CD4-positive, alpha-beta T cell (primary cell): ENCODE data around the gene HSCB. TPM values are rescaled to one million over a fixed set of nuclear protein-coding genes. Genes with fewer than 3 reads are reported as not detected.

Experiments used
- ATAC-seq: fragments of 200-7000 bp; cut with Tn5 transposase; one replicate; pipeline ENCODE4 v1.10.0; 2022; ENCODE audit warnings: mild to moderate bottlenecking; ENCODE audit not compliant: poor library complexity
- CTCF ChIA-PET: fragments of 350-600 bp; sonication (Branson Sonifier 250); formaldehyde crosslinking; loops from one replicate; lab custom pipeline; 2021; ENCODE audit warnings: antibody characterized with exemption, inconsistent platforms; lab: Charles Lee
- POLR2A ChIA-PET: fragments of 350-600 bp; sonication (Branson Sonifier 250); formaldehyde crosslinking; loops from one replicate; lab custom pipeline; 2021; ENCODE audit warnings: antibody characterized with exemption, inconsistent platforms; lab: Charles Lee
- DNase-seq, 14 experiments: peaks; one replicate each; pipeline ENCODE4 v3.0.0-alpha.2; 2013 to 2020; ENCODE audit warnings: mixed read lengths in 2 of 14
- H3K27ac ChIP-seq, 2 donors: one replicate each; pipeline versions ENCODE4 v1.5.1 to v1.7.0; 2013; ENCODE audit warnings: low read length in 2 of 2, low read depth in 1 of 2, mild to moderate bottlenecking in 1 of 2
- H3K27me3 ChIP-seq, 2 experiments: 1 replicate in 1 of 2; 2 replicates in 1 of 2; pipeline versions ENCODE4 v1.6.1 to v1.7.0; 2013; ENCODE audit warnings: low read length in 2 of 2, control low read depth in 1 of 2, mild to moderate bottlenecking in 1 of 2, moderate library complexity in 1 of 2; ENCODE audit not compliant: insufficient read depth in 2 of 2, control insufficient read depth in 1 of 2
- H3K36me3 ChIP-seq: one replicate; pipeline ENCODE4 v1.6.1; 2013; ENCODE audit warnings: low read length, control low read depth; ENCODE audit not compliant: insufficient read depth
- H3K4me1 ChIP-seq: one replicate; pipeline ENCODE4 v1.6.1; 2013; ENCODE audit warnings: low read length, control low read depth; ENCODE audit not compliant: insufficient read depth
- H3K4me3 ChIP-seq: one replicate; pipeline ENCODE4 v1.5.1; 2013; ENCODE audit warnings: mild to moderate bottlenecking, low read length, moderate library complexity
- H3K9me3 ChIP-seq, 2 experiments: 1 replicate in 1 of 2; 2 replicates in 1 of 2; pipeline versions ENCODE4 v1.6.1 to v1.7.0; 2013; ENCODE audit warnings: low read length in 2 of 2, mild to moderate bottlenecking in 2 of 2, control low read depth in 1 of 2, moderate library complexity in 1 of 2; ENCODE audit not compliant: control insufficient read depth in 1 of 2, insufficient read depth in 1 of 2
- H3K27ac Mint-ChIP-seq: one replicate; pipeline ENCODE4 v1.8.0; 2020; ENCODE audit warnings: mixed read lengths
- H3K27me3 Mint-ChIP-seq: one replicate; pipeline ENCODE4 v1.8.0; 2021; ENCODE audit warnings: mixed read lengths
- H3K36me3 Mint-ChIP-seq: one replicate; pipeline ENCODE4 v1.8.0; 2021; ENCODE audit warnings: low read depth, mixed read lengths
- H3K4me1 Mint-ChIP-seq: one replicate; pipeline ENCODE4 v1.8.0; 2021; ENCODE audit warnings: low read depth, mixed read lengths
- H3K4me3 Mint-ChIP-seq: one replicate; pipeline ENCODE4 v1.8.0; 2020; ENCODE audit warnings: mild to moderate bottlenecking, mixed read lengths
- H3K9me3 Mint-ChIP-seq: one replicate; pipeline ENCODE4 v1.8.0; 2020; ENCODE audit warnings: mixed read lengths
- intact Hi-C, 2 experiments: fragments of 100-400 bp; cut with DNase I in 1 of 2; cut with micrococcal nuclease in 1 of 2; formaldehyde crosslinking; loops; one replicate each; pipeline versions ENCODE4 v1.15.1 to v1.9.0; 2023 to 2025; cut with DNase I, micrococcal nuclease
- total RNA-seq, 174 experiments: library from RNA in 2 of 174; stranded (reverse) in 2 of 174; gene quantifications; one replicate each; pipeline ENCODE4 v1.2.3 and lab custom pipeline; 2021 to 2026
- TF ChIP-seq, protein P1 (sequence below): fragments of 200-600 bp; IDR thresholded peaks from one replicate; pipeline ENCODE4 v1.8.0; 2022; ENCODE audit warnings: antibody characterized with exemption, mild to moderate bottlenecking

Gene HSCB
- total RNA-seq, 2 experiments from 2014 or later = 3.4 to 3.7 TPM

DNA sequence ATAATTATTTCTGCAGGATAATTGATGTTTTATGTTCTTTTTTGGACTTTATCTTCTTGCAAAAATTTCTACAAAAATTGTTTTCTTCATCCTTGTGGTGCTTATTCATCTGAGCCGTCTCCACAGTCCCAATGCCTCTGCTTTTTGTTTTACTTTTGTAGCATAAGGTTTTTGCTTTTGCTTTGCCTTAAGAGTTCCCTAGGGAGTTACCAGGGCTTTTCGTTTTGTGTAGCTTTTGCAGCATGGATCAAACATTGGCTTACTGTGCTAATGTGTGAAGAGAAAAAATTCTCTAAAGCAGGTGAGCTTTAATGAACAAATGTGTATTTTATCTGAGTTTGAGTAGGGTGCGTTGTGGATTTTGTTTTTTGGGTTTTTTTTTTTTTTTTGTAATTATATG is 46.8 kb downstream of the HSCB start:
- ATAC-seq = no peak
- POLR2A ChIA-PET = interaction anchor here (1.2 to 1.9 kb wide), 2 partner anchors 12 to 22 kb away, joined by 4 to 6 read pairs; partner anchors contain the start of gene XBP1
- peaks cover 76% of the 10 kb centered on the region for H3K36me3 Mint-ChIP-seq

DNA sequence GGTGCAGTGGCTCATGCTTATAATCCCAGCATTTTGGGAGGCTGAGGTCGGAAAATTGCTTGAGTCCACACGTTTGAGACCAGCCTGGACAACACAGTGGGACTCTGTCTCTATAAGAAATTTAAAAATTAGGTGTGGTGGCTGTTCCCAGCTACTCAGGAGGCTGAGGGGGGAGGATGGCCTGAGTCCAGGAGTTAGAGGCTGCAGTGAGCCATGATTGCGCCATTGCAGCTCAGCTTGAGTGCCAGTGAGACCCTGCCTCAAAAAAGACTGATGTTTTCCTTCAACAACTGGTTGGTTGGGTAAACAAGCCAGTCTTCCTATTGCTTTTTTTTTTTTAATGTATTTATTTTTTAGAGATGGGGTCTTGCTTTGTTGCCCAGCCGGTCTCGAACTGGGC is 49.3 kb downstream of the HSCB start:
- intact Hi-C loops = no loop called here
- H3K27me3 Mint-ChIP-seq = no peaks in the 10 kb centered on the region
- Histone ChIP-seq H3K4me3 (no peak overlapping the region), H3K27me3 (no peaks in the 10 kb centered on the region), H3K4me1 (peaks cover 42% of the 10 kb centered on the region), H3K36me3 (peaks cover 39% of the 10 kb centered on the region), H3K9me3 (no peaks in the 10 kb centered on the region), H3K27ac (no peak overlapping the region)
- H3K4me3 Mint-ChIP-seq = peak overlapping the region; percentile 15
- TF ChIP-seq, protein P1, sequence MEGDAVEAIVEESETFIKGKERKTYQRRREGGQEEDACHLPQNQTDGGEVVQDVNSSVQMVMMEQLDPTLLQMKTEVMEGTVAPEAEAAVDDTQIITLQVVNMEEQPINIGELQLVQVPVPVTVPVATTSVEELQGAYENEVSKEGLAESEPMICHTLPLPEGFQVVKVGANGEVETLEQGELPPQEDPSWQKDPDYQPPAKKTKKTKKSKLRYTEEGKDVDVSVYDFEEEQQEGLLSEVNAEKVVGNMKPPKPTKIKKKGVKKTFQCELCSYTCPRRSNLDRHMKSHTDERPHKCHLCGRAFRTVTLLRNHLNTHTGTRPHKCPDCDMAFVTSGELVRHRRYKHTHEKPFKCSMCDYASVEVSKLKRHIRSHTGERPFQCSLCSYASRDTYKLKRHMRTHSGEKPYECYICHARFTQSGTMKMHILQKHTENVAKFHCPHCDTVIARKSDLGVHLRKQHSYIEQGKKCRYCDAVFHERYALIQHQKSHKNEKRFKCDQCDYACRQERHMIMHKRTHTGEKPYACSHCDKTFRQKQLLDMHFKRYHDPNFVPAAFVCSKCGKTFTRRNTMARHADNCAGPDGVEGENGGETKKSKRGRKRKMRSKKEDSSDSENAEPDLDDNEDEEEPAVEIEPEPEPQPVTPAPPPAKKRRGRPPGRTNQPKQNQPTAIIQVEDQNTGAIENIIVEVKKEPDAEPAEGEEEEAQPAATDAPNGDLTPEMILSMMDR = no peak
- peaks cover 76% of the 10 kb centered on the region for H3K36me3 Mint-ChIP-seq
- DNase-seq (no peak), ATAC-seq (no peak)
- ChIA-PET CTCF (interaction anchor here (1.0 to 3.9 kb wide), 3 partner anchors 12 to 249 kb away, joined by 3 to 42 read pairs (median 5); no protein-coding TSS in a partner anchor), POLR2A (interaction anchor here (1.0 to 3.7 kb wide), 4 partner anchors 9 to 38 kb away, joined by 5 to 40 read pairs (median 7); partner anchors contain the start of gene XBP1)
- H3K4me1 Mint-ChIP-seq = peaks cover 58% of the 10 kb centered on the region
- H3K27ac Mint-ChIP-seq = no peak overlapping the region
- no peaks in the 10 kb centered on the region for H3K9me3 Mint-ChIP-seq

More for the DNA sequence above, 46.8 kb downstream of the HSCB start:
- DNase-seq = no peak
- Mint-ChIP-seq H3K27me3 (no peaks in the 10 kb centered on the region), H3K4me1 (peaks cover 36% of the 10 kb centered on the region), H3K27ac (no peak overlapping the region), H3K9me3 (no peaks in the 10 kb centered on the region), H3K4me3 (no peak overlapping the region)
- peaks cover 32% of the 10 kb centered on the region for H3K4me1 ChIP-seq
- intact Hi-C loops = loop anchor here in 1 of 2 experiments (5.0 kb wide), 1 partner anchor 254 kb away; no protein-coding TSS in a partner anchor
- TF ChIP-seq, protein P1 = no peak
- no peaks in the 10 kb centered on the region for H3K27me3 ChIP-seq
- H3K4me3 ChIP-seq = no peak overlapping the region
- peaks cover 39% of the 10 kb centered on the region for H3K36me3 ChIP-seq
- CTCF ChIA-PET = interaction anchor here (1.2 to 3.9 kb wide), 3 partner anchors 9 to 40 kb away, joined by 3 to 42 read pairs (median 3); no protein-coding TSS in a partner anchor
- H3K9me3 ChIP-seq = no peaks in the 10 kb centered on the region
- H3K27ac ChIP-seq = no peak overlapping the region

DNA sequence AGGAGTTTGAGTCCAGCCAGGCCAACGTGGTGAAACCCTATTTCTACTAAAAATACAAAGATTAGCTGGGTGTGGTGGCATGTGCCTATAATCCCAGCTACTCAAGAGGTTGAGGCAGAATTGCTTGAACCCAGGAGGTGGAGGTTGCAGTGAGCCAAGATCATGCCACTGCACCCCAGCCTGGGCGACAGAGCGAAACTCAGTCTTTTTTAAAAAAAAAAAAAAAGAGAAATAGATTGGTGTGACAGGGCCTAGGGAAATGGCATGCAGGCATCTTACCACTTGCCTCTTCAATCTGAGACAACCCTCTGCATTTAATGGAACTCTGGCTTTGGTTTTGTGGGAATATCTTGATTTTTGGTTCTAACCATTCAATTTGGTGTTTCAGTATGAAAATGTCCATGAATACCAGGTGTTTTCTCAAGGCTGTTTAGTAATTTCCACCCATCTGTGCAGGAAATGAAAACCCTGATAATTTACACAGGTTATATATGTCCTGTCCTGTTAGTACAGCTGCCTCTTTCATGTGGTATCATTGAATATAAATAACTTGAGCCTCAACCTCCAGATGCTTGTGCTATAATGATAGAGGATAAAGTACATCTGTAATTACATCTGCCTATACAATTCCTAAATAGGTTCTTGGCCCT is 50.1 kb downstream of the HSCB start:
- Mint-ChIP-seq H3K4me3 (no peak overlapping the region), H3K9me3 (no peaks in the 10 kb centered on the region), H3K36me3 (peaks cover 76% of the 10 kb centered on the region), H3K27me3 (no peaks in the 10 kb centered on the region), H3K4me1 (peaks cover 67% of the 10 kb centered on the region), H3K27ac (peak overlapping the region; percentile 4)
- Histone ChIP-seq H3K9me3 (no peaks in the 10 kb centered on the region), H3K27me3 (no peaks in the 10 kb centered on the region), H3K36me3 (peaks cover 39% of the 10 kb centered on the region), H3K4me1 (peaks cover 44% of the 10 kb centered on the region), H3K4me3 (no peak overlapping the region), H3K27ac (peak overlapping the region in 1 of 2 donors; percentile 2)
- no peak for DNase-seq
- no peak for ATAC-seq
- TF ChIP-seq, protein P1 = no peak
- ChIA-PET POLR2A (interaction anchor here (0.6 to 3.7 kb wide), 3 partner anchors 8 to 191 kb away, joined by 3 to 40 read pairs (median 9); partner anchors contain the start of gene XBP1), CTCF (interaction anchor here (3.9 to 5.1 kb wide), 2 partner anchors 37 to 38 kb away, joined by 22 to 42 read pairs; no protein-coding TSS in a partner anchor)
- intact Hi-C loops = no loop called here
